Common myeloid progenitor, CD34-positive (primary cell): ENCODE data around the gene LRRC23.

Experiments
- CTCF ChIA-PET: fragments of 350-600 bp; sonication (Branson Sonifier 250); formaldehyde crosslinking; loops from one replicate; lab custom pipeline; 2021; ENCODE audit warnings: antibody characterized with exemption; lab: Charles Lee
- POLR2A ChIA-PET: fragments of 350-600 bp; sonication (Branson Sonifier 250); formaldehyde crosslinking; loops from one replicate; lab custom pipeline; 2021; ENCODE audit warnings: antibody characterized with exemption; lab: Charles Lee
- DNase-seq, 3 donors: peaks; one replicate each; pipeline versions ENCODE4 v3.0.0 to v3.0.0-alpha.2; 2013
- H3K27ac ChIP-seq, 2 experiments: 1 replicate in 1 of 2; 2 replicates in 1 of 2; pipeline ENCODE4 v1.7.0; 2013; ENCODE audit warnings: inconsistent platforms in 2 of 2, low read length in 2 of 2, mild to moderate bottlenecking in 2 of 2, low read depth in 1 of 2, moderate library complexity in 1 of 2; ENCODE audit not compliant: severe bottlenecking in 2 of 2, insufficient read depth in 1 of 2, poor library complexity in 1 of 2
- H3K27me3 ChIP-seq, 5 experiments: replicated peaks in 2 of 5; 1 replicate in 3 of 5; 2 replicates in 2 of 5; pipeline versions ENCODE4 v1.6.1 to v1.7.0; 2013; ENCODE audit warnings: low read length in 4 of 5, mild to moderate bottlenecking in 2 of 5, moderate library complexity in 2 of 5, inconsistent platforms in 1 of 5; ENCODE audit not compliant: insufficient read depth in 5 of 5, control insufficient read depth in 4 of 5
- H3K36me3 ChIP-seq, 4 experiments: 1 replicate in 2 of 4; 2 replicates in 2 of 4; pipeline versions ENCODE4 v1.6.1 to v1.7.0; 2013; ENCODE audit warnings: low read length in 3 of 4, control low read depth in 1 of 4, mild to moderate bottlenecking in 1 of 4; ENCODE audit not compliant: control insufficient read depth in 4 of 4, insufficient read depth in 4 of 4
- H3K4me1 ChIP-seq, 4 experiments: 1 replicate in 3 of 4; 2 replicates in 1 of 4; pipeline versions ENCODE4 v1.6.1 to v1.7.1; 2013; ENCODE audit warnings: low read length in 3 of 4, mild to moderate bottlenecking in 3 of 4, control low read depth in 1 of 4, inconsistent platforms in 1 of 4, moderate library complexity in 1 of 4; ENCODE audit not compliant: control insufficient read depth in 4 of 4, insufficient read depth in 4 of 4; ENCODE audit errors: control extremely low read depth in 1 of 4
- H3K4me3 ChIP-seq, 7 experiments: 1 replicate in 4 of 7; 2 replicates in 3 of 7; pipeline versions ENCODE4 v1.5.1 to v1.7.0; 2013; ENCODE audit warnings: mild to moderate bottlenecking in 7 of 7, low read length in 6 of 7, moderate library complexity in 6 of 7, inconsistent platforms in 2 of 7, low read depth in 2 of 7, control low read depth in 1 of 7; ENCODE audit not compliant: insufficient read depth in 4 of 7, control insufficient read depth in 1 of 7; ENCODE audit errors: extremely low read depth in 1 of 7
- H3K9me3 ChIP-seq, 5 experiments: 1 replicate in 4 of 5; 2 replicates in 1 of 5; pipeline versions ENCODE4 v1.6.1 to v1.7.1; 2013; ENCODE audit warnings: low read length in 4 of 5, mild to moderate bottlenecking in 2 of 5, inconsistent platforms in 1 of 5, low read depth in 1 of 5, moderate library complexity in 1 of 5; ENCODE audit not compliant: control insufficient read depth in 4 of 5, insufficient read depth in 2 of 5; ENCODE audit errors: control extremely low read depth in 1 of 5
- WGBS: methylation state at CpG from one replicate; pipeline ENCODE4 v1.1.5; 2013; ENCODE audit not compliant: insufficient coverage; 5-methylcytosine and 5-hydroxymethylcytosine counted together

The LRRC23 gene

DNA sequence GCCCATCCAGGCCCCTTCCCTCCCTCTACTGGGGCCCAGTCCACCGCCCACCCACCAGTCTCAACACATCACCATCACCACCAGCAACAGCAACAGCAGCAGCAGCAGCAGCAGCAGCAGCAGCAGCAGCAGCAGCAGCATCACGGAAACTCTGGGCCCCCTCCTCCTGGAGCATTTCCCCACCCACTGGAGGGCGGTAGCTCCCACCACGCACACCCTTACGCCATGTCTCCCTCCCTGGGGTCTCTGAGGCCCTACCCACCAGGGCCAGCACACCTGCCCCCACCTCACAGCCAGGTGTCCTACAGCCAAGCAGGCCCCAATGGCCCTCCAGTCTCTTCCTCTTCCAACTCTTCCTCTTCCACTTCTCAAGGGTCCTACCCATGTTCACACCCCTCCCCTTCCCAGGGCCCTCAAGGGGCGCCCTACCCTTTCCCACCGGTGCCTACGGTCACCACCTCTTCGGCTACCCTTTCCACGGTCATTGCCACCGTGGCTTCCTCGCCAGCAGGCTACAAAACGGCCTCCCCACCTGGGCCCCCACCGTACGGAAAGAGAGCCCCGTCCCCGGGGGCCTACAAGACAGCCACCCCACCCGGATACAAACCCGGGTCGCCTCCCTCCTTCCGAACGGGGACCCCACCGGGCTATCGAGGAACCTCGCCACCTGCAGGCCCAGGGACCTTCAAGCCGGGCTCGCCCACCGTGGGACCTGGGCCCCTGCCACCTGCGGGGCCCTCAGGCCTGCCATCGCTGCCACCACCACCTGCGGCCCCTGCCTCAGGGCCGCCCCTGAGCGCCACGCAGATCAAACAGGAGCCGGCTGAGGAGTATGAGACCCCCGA lies 32.2 kb downstream of the LRRC23 start:
- H3K4me1 ChIP-seq: peaks cover 0 to 29% (median 27%) of the 10 kb centered on the region in 4 experiments
- no peaks in the 10 kb centered on the region for H3K9me3 ChIP-seq
- ChIA-PET POLR2A (interaction anchor here (0.5 to 1.8 kb wide), 8 partner anchors 8 to 69 kb away, joined by 3 to 6 read pairs (median 4); partner anchors contain the start of genes ATN1, LRRC23, SPSB2 and TPI1), CTCF (interaction anchor here (1.0 to 16.4 kb wide), 10 partner anchors 8 to 172 kb away, joined by 3 to 441 read pairs (median 4); partner anchors contain the start of gene C1RL)
- peaks cover 3 to 49% (median 28%) of the 10 kb centered on the region in 4 experiments for H3K36me3 ChIP-seq
- H3K27ac ChIP-seq: peak overlapping the region; percentile 74 to 86
- peak in 2 of 3 donors; percentile 69 to 83 for DNase-seq
- WGBS: under 1% methylated on average over 35 of the region's 36 CpGs
- no peaks in the 10 kb centered on the region for H3K27me3 ChIP-seq
- H3K4me3 ChIP-seq: peak overlapping the region; percentile 15 to 87 (median 81)

DNA sequence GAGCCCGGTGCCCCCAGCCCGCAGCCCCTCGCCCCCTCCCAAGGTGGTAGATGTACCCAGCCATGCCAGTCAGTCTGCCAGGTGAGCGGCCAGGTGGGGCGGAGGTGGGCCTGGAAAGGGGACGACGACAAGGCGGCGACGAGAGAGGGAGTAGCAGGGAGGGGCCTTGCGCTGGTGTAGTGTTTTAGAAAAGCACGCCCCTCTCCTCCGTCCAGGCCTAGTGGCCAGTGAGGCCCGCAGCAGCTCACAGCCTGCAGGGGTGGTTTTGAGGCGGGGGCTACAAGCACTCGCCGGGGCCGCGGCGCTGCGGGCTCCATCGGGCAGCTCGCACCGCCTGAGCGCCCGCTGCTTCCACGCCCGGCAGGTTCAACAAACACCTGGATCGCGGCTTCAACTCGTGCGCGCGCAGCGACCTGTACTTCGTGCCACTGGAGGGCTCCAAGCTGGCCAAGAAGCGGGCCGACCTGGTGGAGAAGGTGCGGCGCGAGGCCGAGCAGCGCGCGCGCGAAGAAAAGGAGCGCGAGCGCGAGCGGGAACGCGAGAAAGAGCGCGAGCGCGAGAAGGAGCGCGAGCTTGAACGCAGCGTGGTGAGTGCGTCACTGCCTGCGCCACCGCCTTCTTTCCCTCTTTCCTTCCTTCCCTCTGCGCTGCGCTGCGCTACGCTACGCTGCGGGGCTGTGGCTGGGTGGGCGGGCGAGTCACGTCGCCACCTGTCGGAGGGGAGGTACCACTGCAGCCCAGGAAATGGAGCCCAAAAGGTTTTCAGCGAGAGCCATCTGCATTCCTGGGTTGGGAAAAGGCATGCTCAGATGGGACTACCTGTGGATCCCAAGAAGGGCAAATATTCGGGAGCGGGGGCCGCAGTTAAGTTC lies 33.1 kb downstream of the LRRC23 start:
- H3K4me3 ChIP-seq: peak overlapping the region; percentile 15 to 87 (median 81)
- WGBS: under 1% methylated on average over 41 of the region's 80 CpGs
- POLR2A ChIA-PET: interaction anchor here (0.5 to 1.8 kb wide), 8 partner anchors 9 to 70 kb away, joined by 3 to 6 read pairs (median 4); partner anchors contain the start of genes ATN1, LRRC23 and TPI1
- no peaks in the 10 kb centered on the region for H3K27me3 ChIP-seq
- peak overlapping the region; percentile 74 to 86 for H3K27ac ChIP-seq
- peak; percentile 95 to 98 (median 98) for DNase-seq
- H3K36me3 ChIP-seq: peaks cover 3 to 49% (median 28%) of the 10 kb centered on the region in 4 experiments
- peaks cover 0 to 32% (median 29%) of the 10 kb centered on the region in 4 experiments for H3K4me1 ChIP-seq
- CTCF ChIA-PET: interaction anchor here (0.6 to 16.4 kb wide), 20 partner anchors 9 to 171 kb away, joined by 3 to 441 read pairs (median 4); partner anchors contain the start of genes C1RL, LPCAT3 and SPSB2
- no peaks in the 10 kb centered on the region for H3K9me3 ChIP-seq

DNA sequence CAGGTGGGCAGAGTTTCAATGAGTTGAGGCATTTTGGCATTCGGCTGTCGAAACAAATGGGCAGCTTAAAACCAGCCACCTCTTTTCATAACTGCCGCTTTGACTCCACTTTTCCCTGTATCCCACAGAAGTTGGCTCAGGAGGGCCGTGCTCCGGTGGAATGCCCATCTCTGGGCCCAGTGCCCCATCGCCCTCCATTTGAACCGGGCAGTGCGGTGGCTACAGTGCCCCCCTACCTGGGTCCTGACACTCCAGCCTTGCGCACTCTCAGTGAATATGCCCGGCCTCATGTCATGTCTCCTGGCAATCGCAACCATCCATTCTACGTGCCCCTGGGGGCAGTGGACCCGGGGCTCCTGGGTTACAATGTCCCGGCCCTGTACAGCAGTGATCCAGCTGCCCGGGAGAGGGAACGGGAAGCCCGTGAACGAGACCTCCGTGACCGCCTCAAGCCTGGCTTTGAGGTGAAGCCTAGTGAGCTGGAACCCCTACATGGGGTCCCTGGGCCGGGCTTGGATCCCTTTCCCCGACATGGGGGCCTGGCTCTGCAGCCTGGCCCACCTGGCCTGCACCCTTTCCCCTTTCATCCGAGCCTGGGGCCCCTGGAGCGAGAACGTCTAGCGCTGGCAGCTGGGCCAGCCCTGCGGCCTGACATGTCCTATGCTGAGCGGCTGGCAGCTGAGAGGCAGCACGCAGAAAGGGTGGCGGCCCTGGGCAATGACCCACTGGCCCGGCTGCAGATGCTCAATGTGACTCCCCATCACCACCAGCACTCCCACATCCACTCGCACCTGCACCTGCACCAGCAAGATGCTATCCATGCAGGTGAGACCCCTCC lies 34.0 kb downstream of the LRRC23 start:
- POLR2A ChIA-PET: interaction anchor here (0.5 to 1.4 kb wide), 4 partner anchors 8 to 24 kb away, joined by 3 to 6 read pairs (median 4); no protein-coding TSS in a partner anchor
- Histone ChIP-seq H3K4me1 (peaks cover 0 to 41% (median 35%) of the 10 kb centered on the region in 4 experiments), H3K9me3 (no peaks in the 10 kb centered on the region), H3K4me3 (peak overlapping the region in 5 of 7 experiments; percentile 72 to 87 (median 82)), H3K36me3 (peaks cover 3 to 46% (median 27%) of the 10 kb centered on the region in 4 experiments), H3K27ac (peak overlapping the region; percentile 54 to 86), H3K27me3 (no peaks in the 10 kb centered on the region)
- no peak for DNase-seq
- WGBS: 90% methylated on average over 23 of the region's 32 CpGs
- CTCF ChIA-PET: interaction anchor here (0.6 to 16.4 kb wide), 17 partner anchors 9 to 170 kb away, joined by 3 to 441 read pairs (median 5); partner anchors contain the start of genes C1RL, LPCAT3, PTPN6 and SPSB2

DNA sequence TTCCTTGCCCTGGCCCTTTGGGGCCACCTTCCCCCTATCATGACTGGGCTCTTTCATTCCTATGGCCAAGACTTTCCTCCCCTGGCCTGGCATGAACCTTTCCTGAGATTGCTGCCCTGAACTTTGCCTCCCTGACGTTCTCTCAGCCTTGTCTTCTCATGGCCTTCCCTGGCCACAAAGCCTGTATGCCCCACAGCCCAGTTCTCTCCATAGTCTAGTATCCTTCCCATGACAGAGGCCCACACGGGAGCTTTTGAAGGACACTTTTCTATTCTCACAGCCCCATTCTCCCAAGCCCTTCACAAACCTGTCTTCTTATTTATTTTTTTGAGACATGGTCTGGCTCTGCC lies 34.5 kb downstream of the LRRC23 start:
- Histone ChIP-seq H3K27ac (peak overlapping the region in 1 of 2 experiments; percentile 86), H3K27me3 (no peaks in the 10 kb centered on the region), H3K36me3 (peaks cover 3 to 40% (median 24%) of the 10 kb centered on the region in 4 experiments), H3K4me3 (no peak overlapping the region), H3K4me1 (peaks cover 0 to 47% (median 38%) of the 10 kb centered on the region in 4 experiments), H3K9me3 (no peaks in the 10 kb centered on the region)
- POLR2A ChIA-PET: interaction anchor here (0.5 kb wide), 1 partner anchor 24 kb away, joined by 4 read pairs; no protein-coding TSS in a partner anchor
- CTCF ChIA-PET: interaction anchor here (1.0 to 16.4 kb wide), 14 partner anchors 10 to 171 kb away, joined by 3 to 441 read pairs (median 5); partner anchors contain the start of genes PTPN6 and SPSB2
- 82% methylated on average over 1 of the region's 2 CpGs for WGBS
- no peak for DNase-seq

DNA sequence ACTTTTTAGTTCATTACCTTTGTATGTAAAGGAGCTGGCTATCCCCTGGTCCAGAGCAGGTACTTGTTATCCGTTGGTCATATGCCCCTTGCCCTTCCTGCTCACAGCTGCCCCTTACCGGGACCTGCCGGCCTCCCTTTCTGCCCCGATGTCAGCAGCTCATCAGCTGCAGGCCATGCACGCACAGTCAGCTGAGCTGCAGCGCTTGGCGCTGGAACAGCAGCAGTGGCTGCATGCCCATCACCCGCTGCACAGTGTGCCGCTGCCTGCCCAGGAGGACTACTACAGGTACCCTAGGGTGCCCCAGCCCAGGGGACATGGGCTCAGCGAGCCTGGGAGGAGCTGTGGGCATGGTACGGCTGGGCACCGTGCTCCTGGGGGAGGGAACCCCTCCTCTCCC lies 36.6 kb downstream of the LRRC23 start:
- no peak overlapping the region for H3K27ac ChIP-seq
- H3K36me3 ChIP-seq: peaks cover 0 to 22% (median 11%) of the 10 kb centered on the region in 4 experiments
- H3K9me3 ChIP-seq: no peaks in the 10 kb centered on the region
- no peaks in the 10 kb centered on the region for H3K27me3 ChIP-seq
- DNase-seq: no peak
- H3K4me3 ChIP-seq: no peak overlapping the region
- H3K4me1 ChIP-seq: peaks cover 3 to 62% (median 51%) of the 10 kb centered on the region in 4 experiments
- 97% methylated on average over 9 of the region's 12 CpGs for WGBS
- ChIA-PET CTCF (interaction anchor here (0.9 to 16.4 kb wide), 9 partner anchors 9 to 103 kb away, joined by 3 to 441 read pairs (median 14); partner anchors contain the start of genes PTPN6 and SPSB2), POLR2A (no interaction called here)
